SH-SY5Y (cell line): Measurements from ENCODE around the gene NAALADL2.

Experiments used
- GATA2 ChIP-seq: IDR thresholded peaks from 2 replicates; pipeline ENCODE4 v1.6.1; 2011; ENCODE audit warnings: mild to moderate bottlenecking, low read depth, low read length
- GATA3 ChIP-seq: IDR thresholded peaks from 2 replicates; pipeline ENCODE4 v1.6.1; 2011; ENCODE audit warnings: low read depth, mild to moderate bottlenecking, low read length, moderate library complexity

NAALADL2 gene

DNA sequence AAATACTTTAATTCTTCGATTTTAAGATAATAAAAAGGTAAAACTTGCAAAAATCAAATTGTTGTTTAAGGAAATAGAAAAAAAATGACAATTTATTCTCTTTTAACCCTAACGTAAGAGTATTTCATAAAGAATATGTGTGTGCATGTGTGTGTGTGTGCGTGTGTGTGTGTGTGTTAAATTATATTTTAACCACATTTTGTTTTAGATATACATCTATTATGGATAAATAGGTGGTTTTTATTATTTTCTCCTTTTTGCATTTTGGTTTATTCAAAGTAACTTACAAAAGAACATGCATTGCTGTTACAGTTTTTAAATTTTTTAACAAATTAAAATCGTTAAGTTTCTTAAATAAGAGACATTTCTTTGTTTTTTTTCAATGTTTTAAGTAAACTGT, 414.4 kb downstream of the NAALADL2 start:
- TF ChIP-seq GATA2, result no peak
- TF ChIP-seq GATA3, result no peak

- no peak for TF ChIP-seq GATA3
- no peak for TF ChIP-seq GATA2
These were observed 414.9 kb downstream of the NAALADL2 start for GRCh38 chr3:175274056-175274455.

- TF ChIP-seq GATA2 (no peak), GATA3 (no peak)
These were observed 415.5 kb downstream of the NAALADL2 start for GRCh38 chr3:175274474-175275218.

- TF ChIP-seq GATA3 (no peak), GATA2 (no peak)
These were observed 419.5 kb downstream of the NAALADL2 start for GRCh38 chr3:175278680-175279079.

DNA sequence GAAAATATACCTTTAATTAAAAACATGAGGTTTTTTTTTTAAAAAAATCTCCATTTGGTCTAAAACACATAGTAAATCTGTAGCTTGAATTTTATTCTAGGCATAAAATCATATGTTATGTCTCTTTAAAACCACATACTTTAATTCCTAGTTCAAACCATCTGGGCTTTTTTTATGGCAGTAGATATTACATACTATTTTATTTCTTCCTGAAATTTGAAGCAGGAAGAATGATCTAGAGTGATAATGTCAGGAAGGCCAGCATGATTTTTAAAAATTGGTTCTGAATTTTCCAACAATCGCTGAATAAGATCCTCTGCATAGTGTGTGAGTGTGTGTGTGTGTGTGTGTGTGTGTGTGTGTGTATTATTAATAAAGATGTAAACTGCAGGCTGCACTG, 420.3 kb downstream of the NAALADL2 start:
- TF ChIP-seq GATA3 (no peak), GATA2 (no peak)

DNA sequence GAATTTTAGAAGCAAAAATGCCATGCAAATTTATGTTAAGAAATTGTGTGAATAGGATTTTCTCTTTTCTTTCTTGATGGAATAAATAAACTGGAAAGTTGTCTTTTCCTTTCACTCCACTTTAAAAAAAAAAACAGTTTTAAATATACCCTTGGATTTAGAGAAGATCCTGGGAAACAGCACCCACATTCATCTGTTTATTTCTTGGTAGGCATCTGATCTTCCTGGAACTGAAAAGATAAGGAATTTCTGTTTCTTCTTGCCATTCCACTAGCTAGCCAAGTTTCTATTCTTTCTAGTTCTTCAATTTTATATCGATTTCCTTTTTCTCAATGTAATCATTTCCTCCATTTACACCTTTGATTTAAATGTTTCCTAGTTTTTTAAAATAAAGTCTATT, 420.8 kb downstream of the NAALADL2 start:
- no peak for TF ChIP-seq GATA2

- TF ChIP-seq GATA3 (no peak), GATA2 (no peak)
These were observed 428.3 kb downstream of the NAALADL2 start for GRCh38 chr3:175287361-175287963.

DNA sequence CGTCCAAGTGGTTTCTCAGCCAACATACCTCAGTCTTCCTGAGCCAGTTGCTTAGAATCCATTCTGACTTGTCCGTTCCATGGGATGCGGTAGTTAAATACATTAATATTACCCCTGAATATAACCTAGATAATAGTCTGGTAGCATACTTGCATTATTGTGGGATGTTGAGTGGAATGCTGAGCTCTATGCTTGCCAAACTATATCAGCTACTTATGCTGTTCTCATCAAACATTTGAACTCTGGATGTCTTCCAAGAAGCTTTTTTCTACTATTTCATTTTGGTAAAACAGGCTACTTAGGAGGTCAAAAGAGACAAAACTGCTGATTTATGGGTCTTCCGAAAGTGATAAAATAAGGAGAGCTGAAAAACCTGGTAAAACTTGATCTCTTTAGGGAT, 429.5 kb downstream of the NAALADL2 start:
- TF ChIP-seq GATA3, result no peak
- TF ChIP-seq GATA2, result no peak

GRCh38 chr3:175294793-175295192, 435.7 kb downstream of the NAALADL2 start:
- no peak for TF ChIP-seq GATA3
- TF ChIP-seq GATA2, result no peak

DNA sequence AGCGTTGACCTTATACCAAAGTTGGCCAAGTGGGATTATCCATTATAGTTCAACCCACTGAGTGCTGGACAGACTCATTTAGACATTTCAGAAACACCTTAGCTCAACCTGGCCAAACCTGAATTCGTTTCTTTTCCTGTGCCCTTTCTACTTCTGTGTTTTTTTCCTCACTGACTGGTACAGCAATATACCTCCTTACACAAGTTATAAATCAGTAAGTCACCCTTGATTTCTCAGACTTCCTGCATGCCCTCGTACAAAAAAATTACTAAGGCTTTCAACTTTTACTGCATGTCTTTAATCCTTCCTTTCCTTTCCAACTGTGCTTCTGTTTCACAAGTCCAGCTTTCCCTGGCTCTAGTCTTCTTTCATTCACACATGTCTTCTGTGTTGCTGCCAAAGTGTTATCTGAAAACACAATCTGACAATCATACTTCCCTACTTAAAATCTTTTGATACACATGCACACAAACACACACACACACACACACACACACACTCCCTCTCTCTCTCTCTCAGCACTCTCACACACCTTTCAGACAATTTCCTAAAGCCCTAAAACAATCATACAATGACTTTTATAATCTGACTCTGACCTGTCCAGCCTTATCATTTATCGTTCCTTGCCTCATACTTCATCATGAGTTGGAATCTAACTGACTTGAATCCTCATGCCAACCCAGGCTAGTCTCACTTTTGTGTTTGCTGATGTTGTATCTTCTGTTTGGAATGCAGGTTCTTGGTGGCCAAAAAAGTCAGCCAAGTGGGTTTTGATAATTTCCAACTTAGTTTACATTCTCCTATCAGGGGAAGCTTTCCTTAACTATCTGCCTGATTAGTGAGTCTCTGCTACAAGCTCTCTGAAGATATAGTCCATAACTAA, 436.4 kb downstream of the NAALADL2 start:
- TF ChIP-seq GATA3 (no peak), GATA2 (no peak)

GRCh38 chr3:175297216-175297615, 438.1 kb downstream of the NAALADL2 start:
- TF ChIP-seq GATA3 (no peak), GATA2 (no peak)

- TF ChIP-seq GATA2, result no peak
- no peak for TF ChIP-seq GATA3
These were observed 442.6 kb downstream of the NAALADL2 start for GRCh38 chr3:175301741-175302140.

DNA sequence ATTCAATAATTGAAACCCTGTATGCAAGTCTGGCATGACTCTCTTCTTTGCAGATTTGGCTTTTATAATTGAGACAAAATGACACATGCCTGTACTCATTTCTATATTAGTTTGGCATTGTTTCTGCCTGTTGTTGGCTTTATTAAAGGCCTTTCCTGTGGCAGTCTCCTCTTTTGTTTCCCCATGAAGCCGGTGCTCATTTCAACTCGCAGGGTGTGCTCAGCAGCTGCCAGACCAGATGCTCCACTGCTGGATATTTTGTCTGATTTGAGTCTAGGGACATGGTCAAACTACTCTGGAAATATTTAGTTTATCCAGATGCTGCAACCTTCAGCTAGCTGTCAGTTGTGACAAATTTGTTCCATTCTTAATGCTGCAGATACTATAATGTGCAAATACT, 445.3 kb downstream of the NAALADL2 start:
- TF ChIP-seq GATA3, result no peak
- TF ChIP-seq GATA2, result no peak

- TF ChIP-seq GATA2 (no peak), GATA3 (no peak)
These were observed 448.5 kb downstream of the NAALADL2 start for GRCh38 chr3:175307642-175308041.

- no peak for TF ChIP-seq GATA3
- TF ChIP-seq GATA2, result no peak
These were observed 449.0 kb downstream of the NAALADL2 start for GRCh38 chr3:175308097-175308496.

DNA sequence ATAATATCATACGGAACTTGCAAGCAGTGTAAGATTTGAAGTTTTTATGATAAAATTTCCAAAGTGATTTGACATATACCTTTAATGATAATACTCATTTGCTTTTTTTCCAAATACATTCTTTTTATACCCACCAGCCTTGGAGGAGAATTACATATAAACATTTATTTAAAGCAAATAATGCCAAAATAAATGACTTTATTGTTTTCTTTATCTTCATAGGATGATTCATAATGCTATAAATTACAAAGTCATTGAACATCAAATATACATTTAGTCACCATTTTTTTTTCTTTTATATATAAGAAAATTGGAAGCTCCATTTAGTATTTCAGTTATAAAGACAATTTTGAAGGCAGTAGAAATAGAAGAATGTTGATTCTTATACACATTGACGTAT, 450.9 kb downstream of the NAALADL2 start:
- no peak for TF ChIP-seq GATA2
- no peak for TF ChIP-seq GATA3
